GM21737 (cell line): ENCODE results near the gene XXYLT1.
"Not testable (repeated sequence)": the region's sequence is repeated elsewhere in the genome, so short reads cannot be mapped to it uniquely, and the experiment has no call there.

Experiments
- ATAC-seq: cut with Tn5 transposase; IDR thresholded peaks from one replicate; pipeline ENCODE4 v1.9.1; 2021; ENCODE audit warnings: mild to moderate bottlenecking, moderate library complexity; ENCODE audit not compliant: unreplicated experiment

The XXYLT1 gene

GRCh38 chr3:195187609-195188425, 83.1 kb downstream of the XXYLT1 start:
- ATAC-seq, result no peak

- ATAC-seq, result not testable (repeated sequence)
Observed at GRCh38 chr3:195186710-195187047, 84.3 kb downstream of the XXYLT1 start.

GRCh38 chr3:195186041-195186709, 84.8 kb downstream of the XXYLT1 start:
- ATAC-seq, result no peak

- ATAC-seq, result no peak
Observed at GRCh38 chr3:195185583-195185982, 85.4 kb downstream of the XXYLT1 start.

DNA sequence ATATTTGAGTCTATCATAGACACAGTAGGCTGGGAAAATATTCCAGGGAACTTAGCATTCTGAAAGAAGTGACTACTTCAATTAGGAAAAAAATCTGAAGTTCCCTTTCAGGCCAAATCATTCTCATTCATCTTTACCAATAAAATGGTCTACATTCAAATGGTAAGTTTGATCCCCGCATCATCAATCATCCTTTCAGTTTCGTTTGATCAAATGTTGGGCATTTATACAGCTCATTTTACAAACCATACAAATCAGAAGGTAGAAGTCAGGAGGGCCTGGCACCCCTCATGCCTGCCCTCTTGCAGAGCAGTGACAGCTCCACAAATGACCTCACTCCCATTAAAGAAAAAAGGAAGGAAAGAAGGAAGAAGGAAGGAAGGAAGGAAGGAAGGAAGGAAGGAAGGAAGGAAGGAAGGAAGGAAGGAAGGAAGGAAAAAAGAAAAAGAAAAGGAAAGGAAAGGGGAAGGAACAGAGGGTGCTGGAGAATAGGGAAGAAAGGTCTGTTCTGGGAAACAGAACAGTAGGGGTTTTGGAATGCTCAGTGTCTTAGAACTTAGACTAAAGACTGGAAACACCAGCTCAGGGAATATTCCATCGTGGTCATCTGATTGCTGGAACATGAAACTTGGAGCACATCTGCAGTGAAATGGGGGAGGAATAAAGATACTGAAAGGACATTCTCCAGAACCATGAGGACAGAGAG, 86.1 kb downstream of the XXYLT1 start:
- ATAC-seq, result no peak

- no peak for ATAC-seq
Observed at GRCh38 chr3:195183071-195183776, 87.7 kb downstream of the XXYLT1 start.

GRCh38 chr3:195182470-195182795, 88.5 kb downstream of the XXYLT1 start:
- no peak for ATAC-seq

- ATAC-seq, result no peak
Observed at GRCh38 chr3:195181741-195182469, 89.1 kb downstream of the XXYLT1 start.

DNA sequence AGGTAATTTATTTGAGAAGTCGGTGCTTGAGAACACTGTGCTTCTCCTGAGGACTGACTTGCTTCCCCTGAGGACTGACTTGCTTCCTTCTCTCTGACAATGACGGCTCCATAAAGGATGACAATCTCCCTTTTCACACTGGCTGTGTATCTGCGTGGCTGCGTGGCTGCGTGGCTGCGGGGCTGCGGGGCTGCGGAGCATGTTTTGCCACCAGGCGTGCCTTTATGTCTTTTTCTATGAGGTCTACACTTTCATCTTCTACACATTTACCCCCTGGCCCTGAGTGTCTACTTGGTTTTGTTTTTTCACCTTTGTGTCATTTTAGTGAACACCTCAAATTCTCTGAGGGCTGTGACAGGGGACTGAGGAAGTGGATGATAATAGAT, 89.9 kb downstream of the XXYLT1 start:
- no peak for ATAC-seq

DNA sequence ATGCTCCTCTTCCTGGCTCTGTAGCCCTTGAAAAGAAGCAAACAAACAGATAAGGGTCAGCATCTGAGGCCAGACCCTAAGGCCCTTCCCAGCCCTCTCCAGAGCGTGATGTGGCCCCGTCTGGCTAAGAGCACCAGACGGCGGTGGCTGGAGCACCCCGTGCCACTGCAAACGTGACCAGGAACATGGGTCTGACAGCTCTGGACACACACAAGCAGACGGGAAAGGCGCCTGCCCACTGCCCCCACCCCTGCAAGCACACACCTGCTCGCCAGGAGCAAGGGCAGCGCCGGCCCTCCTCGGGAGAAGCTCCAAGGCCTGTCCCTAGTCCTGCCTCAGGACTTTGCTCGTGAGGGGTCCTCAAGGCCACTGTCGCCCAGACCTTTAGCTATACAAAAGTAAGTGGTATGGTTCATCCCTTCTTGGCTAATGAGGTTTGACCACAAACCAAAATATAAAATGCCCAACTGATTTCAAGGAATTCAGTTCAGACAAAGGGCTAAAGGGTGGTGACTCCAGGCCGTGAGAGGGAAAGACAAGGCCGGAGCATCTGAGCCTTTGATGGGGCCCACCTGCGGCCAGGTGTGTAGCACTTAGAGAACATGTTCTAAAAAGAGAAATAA, 90.4 kb downstream of the XXYLT1 start:
- ATAC-seq, result no peak

DNA sequence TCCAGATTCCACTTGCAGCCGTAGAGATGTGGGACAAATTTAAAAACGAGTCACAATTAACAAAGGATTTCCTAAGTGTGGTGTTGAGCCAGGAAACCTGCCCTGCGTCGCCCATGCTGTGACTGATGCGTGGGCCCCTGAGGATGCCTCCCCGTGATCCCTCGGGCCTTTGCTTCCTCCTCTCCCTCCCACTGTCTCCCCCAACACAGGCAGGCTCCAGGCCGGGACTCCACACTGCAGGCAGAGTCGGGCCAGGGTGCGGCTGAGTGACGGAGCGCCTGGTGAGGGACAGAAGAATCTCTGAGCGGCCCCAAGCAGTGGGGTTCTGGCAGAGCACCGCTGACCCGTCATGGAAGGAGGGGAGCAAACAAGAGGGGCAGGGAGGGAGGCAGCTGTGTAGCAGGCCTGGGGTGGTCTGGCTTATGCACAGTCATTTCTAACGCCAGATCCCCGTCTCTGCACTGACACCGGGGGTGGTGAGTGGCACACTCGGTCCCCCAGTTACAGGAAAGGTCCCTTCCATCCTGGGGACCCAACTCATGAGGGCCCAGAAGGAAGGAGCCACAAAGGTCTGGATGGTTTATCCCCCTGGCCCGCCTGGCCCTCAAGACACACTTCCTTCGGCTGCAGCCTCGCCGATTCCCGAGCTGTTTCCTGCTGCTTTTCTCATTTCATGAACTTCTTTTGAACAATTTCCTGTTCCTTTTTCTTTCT, 91.0 kb downstream of the XXYLT1 start:
- ATAC-seq, result no peak

DNA sequence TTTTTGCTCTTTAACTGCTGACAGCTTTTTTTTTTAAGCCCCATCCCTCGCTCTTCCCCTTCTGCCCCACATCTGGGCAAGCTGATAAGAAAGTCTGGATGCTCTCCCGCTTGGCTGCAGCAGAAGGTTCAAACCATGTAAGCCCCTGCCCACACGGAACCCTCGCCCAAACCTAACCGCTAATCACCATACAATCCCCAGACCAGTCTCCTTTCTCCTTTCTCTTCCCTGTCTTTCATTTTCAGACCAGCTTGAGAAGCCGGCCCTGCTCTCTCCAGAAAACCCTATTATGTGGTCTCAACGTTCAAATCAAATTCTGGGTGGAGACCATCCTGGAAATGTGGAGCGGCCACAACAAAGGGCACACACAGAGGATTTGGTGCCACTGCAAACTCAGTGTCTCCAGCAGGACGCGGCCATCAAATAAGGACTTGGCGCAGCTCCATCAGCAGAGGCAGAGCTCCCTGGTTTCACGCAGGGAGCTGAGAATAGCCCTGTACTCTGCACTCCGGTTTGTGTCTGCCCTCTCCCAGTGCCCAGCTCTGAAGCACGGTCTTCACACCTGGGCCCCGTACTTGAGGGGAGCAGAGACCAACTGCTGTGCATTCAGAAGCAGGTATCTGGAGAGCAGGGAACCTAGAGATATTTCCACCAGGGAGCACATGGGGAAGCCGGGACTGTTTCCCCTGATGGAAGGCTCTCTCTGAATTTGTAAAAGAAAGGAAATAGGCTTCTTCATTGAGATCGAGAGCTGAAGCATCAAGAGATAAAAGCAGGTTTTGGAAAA, 92.6 kb downstream of the XXYLT1 start:
- ATAC-seq, result no peak

- no peak for ATAC-seq
Observed at GRCh38 chr3:195177422-195178123, 93.4 kb downstream of the XXYLT1 start.

DNA sequence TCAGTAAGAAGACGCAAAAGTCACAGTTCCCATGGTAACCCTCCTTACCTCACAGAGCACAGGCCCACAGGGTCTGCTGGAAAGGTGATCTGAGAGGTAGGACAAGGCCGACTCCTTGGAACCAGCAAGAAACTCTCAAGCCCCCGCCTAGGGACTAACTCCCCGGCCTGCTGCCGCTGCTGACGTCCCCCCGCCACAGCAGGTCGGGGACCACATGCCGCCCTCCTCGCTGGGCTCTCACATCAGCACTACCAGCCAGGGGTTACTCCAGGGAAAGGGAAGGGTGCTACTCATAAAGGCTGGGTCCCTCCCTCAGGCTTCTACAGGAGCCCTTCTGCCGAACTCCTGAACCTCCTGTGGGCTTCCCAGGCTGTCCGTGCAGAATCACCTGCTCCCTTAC, 94.2 kb downstream of the XXYLT1 start:
- no peak for ATAC-seq

DNA sequence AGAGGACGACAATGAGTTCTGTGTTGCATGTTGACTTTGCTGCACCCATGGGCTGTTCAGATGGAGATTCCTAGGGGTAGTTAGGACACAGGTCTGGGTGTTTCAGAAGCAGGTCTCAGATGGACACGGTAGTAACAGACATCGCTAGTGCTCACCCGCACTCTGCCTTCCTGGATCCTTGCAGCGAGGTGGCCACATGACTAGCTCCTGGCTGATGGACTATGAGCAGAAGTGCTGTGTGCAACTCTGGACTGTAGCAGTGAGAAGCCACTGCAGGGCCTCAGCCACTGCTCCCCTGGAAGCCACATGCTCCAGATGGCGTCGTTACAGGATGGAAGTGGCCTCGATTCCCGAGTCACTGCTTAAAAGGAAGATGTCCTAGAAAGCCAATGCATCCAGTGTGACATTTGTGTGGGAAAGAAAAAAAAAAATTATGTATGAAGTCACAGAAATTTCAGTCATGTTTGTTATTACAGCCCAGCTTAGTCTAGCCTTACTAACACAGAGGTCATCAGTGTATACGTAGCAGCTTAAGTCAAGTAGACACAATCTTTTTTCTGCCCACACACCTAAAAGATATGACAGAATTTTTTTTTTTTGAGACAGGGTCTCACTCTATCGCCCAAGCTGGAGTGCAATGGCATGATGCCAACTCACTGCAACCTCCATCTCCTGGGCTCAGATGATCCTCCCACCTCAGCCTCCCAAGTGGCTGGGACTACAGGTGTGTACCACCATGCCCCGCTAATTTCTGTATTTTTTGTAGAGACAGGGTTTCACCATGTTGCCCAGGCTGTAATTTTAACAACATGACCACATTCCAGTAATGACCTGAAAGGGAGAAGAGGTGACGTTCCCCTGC, 95.3 kb downstream of the XXYLT1 start:
- ATAC-seq, result no peak

- ATAC-seq, result no peak
Observed at GRCh38 chr3:195175076-195175475, 95.9 kb downstream of the XXYLT1 start.

DNA sequence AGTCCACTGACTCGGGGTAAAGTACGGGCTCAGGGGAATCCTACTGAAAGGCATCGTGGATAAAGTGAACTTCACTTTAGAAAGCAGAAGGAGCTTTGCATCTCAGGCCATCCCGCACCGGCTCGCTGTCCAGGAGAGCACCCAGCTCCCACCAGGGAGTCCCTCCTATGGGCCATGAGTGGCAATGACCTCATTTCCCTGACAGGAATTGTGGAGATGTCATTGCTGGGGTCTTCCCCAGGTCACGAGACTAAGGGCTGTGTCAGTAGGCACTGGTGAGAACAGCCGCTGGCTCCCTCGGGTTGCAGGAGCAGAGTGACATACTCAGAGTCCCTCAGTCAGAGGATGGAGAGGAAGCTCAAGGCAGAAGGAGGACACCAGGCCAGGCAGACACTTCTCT, 97.3 kb downstream of the XXYLT1 start:
- ATAC-seq, result no peak
